Sigmoid colon (tissue), 7 donors: ENCODE results near the gene TIMP1. TPM values are rescaled to one million over a fixed set of nuclear protein-coding genes. Genes with fewer than 3 reads are reported as not detected.

Experiments
- DNase-seq: peaks from one replicate; pipeline ENCODE4 v3.0.0-alpha.2; 2019
- H3K27ac ChIP-seq, 4 donors: fragments of 200-600 bp; sonication (generic); one replicate each; pipeline ENCODE4 v1.5.1; 2016 to 2019; ENCODE audit warnings: mild to moderate bottlenecking in 1 of 4
- H3K27me3 ChIP-seq, 3 donors: fragments of 200-600 bp; sonication (generic); one replicate each; pipeline ENCODE4 v1.5.1; 2019; ENCODE audit warnings: mild to moderate bottlenecking in 1 of 3
- H3K36me3 ChIP-seq, 4 donors: fragments of 200-600 bp; sonication (generic); one replicate each; pipeline ENCODE4 v1.5.1; 2016 to 2019
- H3K4me1 ChIP-seq, 4 donors: fragments of 200-600 bp; sonication (generic); one replicate each; pipeline ENCODE4 v1.5.1; 2017 to 2019
- H3K4me3 ChIP-seq, 4 donors: fragments of 200-600 bp; sonication (generic); one replicate each; pipeline ENCODE4 v1.5.1; 2017 to 2019; ENCODE audit warnings: mild to moderate bottlenecking in 2 of 4, moderate library complexity in 1 of 4
- H3K9me3 ChIP-seq, 4 donors: fragments of 200-600 bp in 3 of 4; sonication (generic) in 3 of 4; one replicate each; pipeline versions ENCODE4 v1.5.1 to v1.6.1; 2013 to 2019
- EP300 ChIP-seq, 4 donors: sonication (generic); formaldehyde crosslinking; IDR thresholded peaks; one replicate each; pipeline ENCODE4 v1.6.1; 2017; ENCODE audit warnings: antibody characterized with exemption in 4 of 4
- POLR2A ChIP-seq, 2 donors: fragments of 450-650 bp; IDR thresholded peaks; one replicate each; pipeline ENCODE4 v1.6.1; 2016; ENCODE audit warnings: antibody characterized with exemption in 2 of 2, mild to moderate bottlenecking in 2 of 2, moderate library complexity in 2 of 2
- POLR2AphosphoS5 ChIP-seq, 4 donors: sonication (generic); formaldehyde crosslinking; IDR thresholded peaks; one replicate each; pipeline ENCODE4 v1.6.1; 2017; ENCODE audit warnings: antibody characterized with exemption in 4 of 4
- WGBS, 2 donors: extraction: QIAGEN DNeasy Blood & Tissue Kit; methylation state at CpG; one replicate each; pipeline ENCODE4 v1.1.7; 2013; 5-methylcytosine and 5-hydroxymethylcytosine counted together
- intact Hi-C: fragments of 100-400 bp; cut with DNase I; formaldehyde crosslinking; loops from one replicate; pipeline ENCODE4 v1.15.1; 2023
- polyA plus RNA-seq, 3 donors: library from polyadenylated mRNA; stranded (reverse); fragments of 200-250 nt; gene quantifications; one replicate each; pipeline ENCODE4 v1.2.3, GENCODE V29; 2013
- total RNA-seq, 4 donors: library from RNA; depleted of rRNA; stranded (reverse); fragments of >200 nt; gene quantifications; one replicate each; pipeline ENCODE4 v1.1.0, GENCODE V29; 2016
- TF ChIP-seq, protein P1 (sequence below), 4 experiments: fragments of 450-650 bp in 3 of 4; fragments of 200-600 bp in 1 of 4; IDR thresholded peaks; one replicate each; pipeline ENCODE4 v1.5.1; 2016 to 2019; ENCODE audit warnings: antibody characterized with exemption in 4 of 4, mild to moderate bottlenecking in 3 of 4, moderate library complexity in 2 of 4
- donor health status: healthy with polysubstance abuse.
- donor health status: Bipolar disorder and iron deficiency.
- donor health status: healthy.

The TIMP1 gene
- total and polyA plus RNA-seq, 7 donors, result 40.2 to 164 (median 115) TPM

DNA sequence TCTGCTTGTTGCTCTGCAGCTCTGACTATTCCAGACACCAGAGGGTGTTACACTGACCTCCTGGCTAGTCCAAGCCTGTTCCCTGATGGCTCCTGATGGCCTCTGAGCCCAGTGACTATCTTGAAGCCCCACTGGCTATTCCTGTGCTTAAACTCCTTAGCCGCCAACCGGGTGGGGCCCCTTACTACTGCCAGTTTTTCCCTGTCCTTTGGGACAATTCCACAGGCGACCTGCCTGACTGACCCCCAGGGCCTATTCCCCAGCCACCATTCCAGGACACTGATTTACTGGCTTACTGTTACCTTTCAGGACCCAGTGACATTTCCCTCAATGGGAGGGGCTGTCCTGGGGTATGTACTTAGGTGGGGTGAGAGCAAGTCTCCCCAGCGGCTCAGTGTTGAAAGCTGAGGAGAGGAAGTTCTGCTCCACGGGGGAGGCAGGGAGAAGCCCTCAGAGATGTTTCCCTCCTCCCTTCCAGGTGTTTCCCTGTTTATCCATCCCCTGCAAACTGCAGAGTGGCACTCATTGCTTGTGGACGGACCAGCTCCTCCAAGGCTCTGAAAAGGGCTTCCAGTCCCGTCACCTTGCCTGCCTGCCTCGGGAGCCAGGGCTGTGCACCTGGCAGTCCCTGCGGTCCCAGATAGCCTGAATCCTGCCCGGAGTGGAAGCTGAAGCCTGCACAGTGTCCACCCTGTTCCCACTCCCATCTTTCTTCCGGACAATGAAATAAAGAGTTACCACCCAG lies 4.0 kb downstream of the TIMP1 start:
- Histone ChIP-seq H3K27ac (no peak overlapping the region), H3K4me3 (no peak overlapping the region), H3K36me3 (no peaks in the 10 kb centered on the region), H3K4me1 (peaks cover 0 to 11% (median 4%) of the 10 kb centered on the region in 4 donors), H3K27me3 (no peaks in the 10 kb centered on the region), H3K9me3 (no peaks in the 10 kb centered on the region)
- 82 to 85% methylated on average over 11 of the region's 11 CpGs for WGBS, 2 donors
- no peak for DNase-seq
- intact Hi-C loops, result no loop called here
- TF ChIP-seq, protein P1, sequence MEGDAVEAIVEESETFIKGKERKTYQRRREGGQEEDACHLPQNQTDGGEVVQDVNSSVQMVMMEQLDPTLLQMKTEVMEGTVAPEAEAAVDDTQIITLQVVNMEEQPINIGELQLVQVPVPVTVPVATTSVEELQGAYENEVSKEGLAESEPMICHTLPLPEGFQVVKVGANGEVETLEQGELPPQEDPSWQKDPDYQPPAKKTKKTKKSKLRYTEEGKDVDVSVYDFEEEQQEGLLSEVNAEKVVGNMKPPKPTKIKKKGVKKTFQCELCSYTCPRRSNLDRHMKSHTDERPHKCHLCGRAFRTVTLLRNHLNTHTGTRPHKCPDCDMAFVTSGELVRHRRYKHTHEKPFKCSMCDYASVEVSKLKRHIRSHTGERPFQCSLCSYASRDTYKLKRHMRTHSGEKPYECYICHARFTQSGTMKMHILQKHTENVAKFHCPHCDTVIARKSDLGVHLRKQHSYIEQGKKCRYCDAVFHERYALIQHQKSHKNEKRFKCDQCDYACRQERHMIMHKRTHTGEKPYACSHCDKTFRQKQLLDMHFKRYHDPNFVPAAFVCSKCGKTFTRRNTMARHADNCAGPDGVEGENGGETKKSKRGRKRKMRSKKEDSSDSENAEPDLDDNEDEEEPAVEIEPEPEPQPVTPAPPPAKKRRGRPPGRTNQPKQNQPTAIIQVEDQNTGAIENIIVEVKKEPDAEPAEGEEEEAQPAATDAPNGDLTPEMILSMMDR (IDR thresholded peaks at IDR 0.05), result no peak
- no peak for TF ChIP-seq POLR2A (IDR thresholded peaks at IDR 0.05)
- TF ChIP-seq POLR2AphosphoS5 (IDR thresholded peaks at IDR 0.05), result no peak
- TF ChIP-seq EP300 (IDR thresholded peaks at IDR 0.05), result no peak

DNA sequence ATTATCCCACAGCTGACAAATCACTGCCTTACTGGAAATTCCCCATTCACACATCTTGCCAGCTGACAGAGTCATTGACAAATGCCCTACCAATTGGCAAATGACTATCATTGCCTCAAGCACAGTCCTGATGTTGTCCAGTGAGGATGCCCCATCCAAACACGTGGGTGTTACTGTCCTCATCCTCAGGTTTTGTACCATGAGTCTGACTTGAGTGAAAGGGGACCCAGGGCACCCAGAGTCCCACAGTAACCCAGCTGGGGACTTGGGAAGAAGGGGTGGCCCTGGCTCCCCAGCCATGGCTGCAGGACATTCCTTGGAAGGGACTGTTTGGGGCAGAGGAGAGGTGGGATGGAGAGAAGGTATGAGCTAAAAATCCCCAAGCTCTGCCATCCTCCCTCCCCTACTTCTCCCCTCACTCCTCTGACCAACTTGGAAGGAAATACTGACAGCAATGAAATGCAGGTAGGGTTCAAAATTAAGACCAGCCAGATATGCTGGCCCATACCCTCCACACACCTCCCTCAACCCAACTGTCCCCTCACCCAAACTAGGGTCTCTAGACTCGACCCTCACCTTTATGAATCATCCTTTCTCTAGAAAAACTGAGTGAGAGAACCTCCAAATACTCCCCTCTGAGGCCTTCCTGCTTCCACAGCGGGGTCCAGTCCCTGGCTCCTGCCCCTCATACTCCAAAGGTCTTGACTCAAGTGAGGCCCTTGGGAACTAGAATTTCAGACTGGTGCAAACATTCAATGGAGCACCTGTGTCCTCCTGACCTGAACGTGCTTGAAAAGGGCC lies 5.1 kb downstream of the TIMP1 start:
- no peak for TF ChIP-seq EP300 (IDR thresholded peaks at IDR 0.05)
- TF ChIP-seq, protein P1 (IDR thresholded peaks at IDR 0.05), result no peak
- no peak for TF ChIP-seq POLR2A (IDR thresholded peaks at IDR 0.05)
- TF ChIP-seq POLR2AphosphoS5 (IDR thresholded peaks at IDR 0.05), result no peak
- Histone ChIP-seq H3K4me3 (no peak overlapping the region), H3K9me3 (no peaks in the 10 kb centered on the region), H3K27ac (no peak overlapping the region), H3K4me1 (peaks cover 0 to 6% (median 2%) of the 10 kb centered on the region in 4 donors), H3K36me3 (no peaks in the 10 kb centered on the region), H3K27me3 (no peaks in the 10 kb centered on the region)
- no peak for DNase-seq
- intact Hi-C loops, result no loop called here
- WGBS, 2 donors, result 57 to 59% methylated on average over 4 of the region's 4 CpGs

DNA sequence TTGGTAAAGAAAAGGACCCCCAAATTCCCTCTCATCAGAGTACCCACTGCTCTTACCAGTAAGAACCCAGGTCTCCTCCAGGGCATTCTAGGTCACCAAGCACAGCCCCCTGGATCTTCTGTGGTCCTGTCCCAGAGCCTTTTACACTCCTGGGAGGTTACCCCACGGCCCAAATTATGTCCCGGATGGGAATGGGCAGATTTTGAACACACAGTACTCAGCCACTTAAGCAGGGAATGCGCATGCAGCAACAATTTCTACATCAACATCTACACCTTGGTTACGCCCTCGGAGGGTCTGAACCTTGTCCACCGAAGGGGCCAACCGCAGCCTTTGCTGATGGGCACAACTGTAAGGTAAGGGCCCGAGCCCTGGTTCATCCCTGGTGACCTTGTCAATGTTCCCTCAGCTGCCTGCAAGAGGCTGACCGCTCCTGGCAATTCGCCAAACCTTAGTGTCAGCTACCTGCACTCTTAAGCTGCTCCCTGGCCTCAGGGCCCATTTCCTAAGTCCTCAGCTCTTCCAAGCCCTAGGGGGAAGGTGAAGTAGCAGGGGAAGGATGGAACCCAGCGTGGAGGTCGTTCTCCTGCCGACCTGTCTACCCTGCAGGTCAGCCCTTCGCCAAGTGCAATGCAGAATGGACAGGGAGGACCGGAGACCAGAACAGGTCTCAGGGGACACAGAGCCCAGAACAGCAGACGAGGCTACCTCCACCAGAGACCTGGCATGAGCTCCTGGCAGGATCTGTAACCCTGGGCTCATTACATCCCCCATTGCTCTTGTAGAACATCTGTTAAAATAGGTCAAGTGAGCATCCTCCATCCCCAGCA lies 5.9 kb downstream of the TIMP1 start:
- H3K4me1 ChIP-seq, result peaks cover 0 to 5% (median 1%) of the 10 kb centered on the region in 4 donors
- H3K36me3 ChIP-seq, result no peaks in the 10 kb centered on the region
- no peak for DNase-seq
- H3K27ac ChIP-seq, result no peak overlapping the region
- TF ChIP-seq, protein P1 (IDR thresholded peaks at IDR 0.05), result no peak
- TF ChIP-seq POLR2A (IDR thresholded peaks at IDR 0.05), result no peak
- TF ChIP-seq EP300 (IDR thresholded peaks at IDR 0.05), result no peak
- TF ChIP-seq POLR2AphosphoS5 (IDR thresholded peaks at IDR 0.05), result no peak
- intact Hi-C loops, result no loop called here
- H3K4me3 ChIP-seq, result no peak overlapping the region
- no peaks in the 10 kb centered on the region for H3K9me3 ChIP-seq
- WGBS, 2 donors, result 83 to 84% methylated on average over 16 of the region's 16 CpGs
- no peaks in the 10 kb centered on the region for H3K27me3 ChIP-seq

DNA sequence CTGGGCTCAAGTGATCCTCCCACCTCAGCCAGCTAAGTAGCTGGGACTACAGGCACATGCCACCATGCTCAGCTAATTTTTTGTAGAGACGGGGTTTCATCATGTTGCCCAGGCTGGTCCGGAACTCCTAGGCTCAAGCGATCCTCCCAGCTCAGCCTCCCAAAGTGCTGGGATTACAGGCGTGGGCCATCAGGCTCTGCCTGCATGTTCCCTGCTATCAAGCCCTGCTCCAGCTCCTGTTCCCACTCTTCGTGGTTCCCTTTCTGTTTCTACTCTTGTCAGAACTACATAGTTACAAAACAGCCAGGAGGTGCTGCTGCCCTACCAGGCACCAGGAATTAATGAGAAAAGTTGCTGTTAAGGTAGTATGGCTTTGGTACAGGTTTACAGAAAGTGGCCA lies 8.7 kb downstream of the TIMP1 start:
- H3K27ac ChIP-seq, result no peak overlapping the region
- no peak for DNase-seq
- H3K4me3 ChIP-seq, result no peak overlapping the region
- TF ChIP-seq POLR2A (IDR thresholded peaks at IDR 0.05) (no peak), POLR2AphosphoS5 (IDR thresholded peaks at IDR 0.05) (no peak), EP300 (IDR thresholded peaks at IDR 0.05) (no peak)
- TF ChIP-seq, protein P1 (IDR thresholded peaks at IDR 0.05), result no peak
- 82 to 88% methylated on average over 5 of the region's 5 CpGs for WGBS, 2 donors
- H3K36me3 ChIP-seq, result no peaks in the 10 kb centered on the region
- H3K27me3 ChIP-seq, result no peaks in the 10 kb centered on the region
- H3K4me1 ChIP-seq, result no peaks in the 10 kb centered on the region
- no peaks in the 10 kb centered on the region for H3K9me3 ChIP-seq
- intact Hi-C loops, result no loop called here
